HFFc6 (cell line): Measurements from ENCODE around the gene MRPL38. TPM values are rescaled to one million over a fixed set of nuclear protein-coding genes. Genes with fewer than 3 reads are reported as not detected.

Source experiments
- DNase-seq: peaks from one replicate; pipeline ENCODE4 v3.0.0-alpha.2; 2018
- H3K27ac Mint-ChIP-seq: 2 replicates; pipeline ENCODE4 v1.8.0; 2020; ENCODE audit warnings: mild to moderate bottlenecking, mixed read lengths
- H3K27me3 Mint-ChIP-seq: 2 replicates; pipeline ENCODE4 v1.8.0; 2021; ENCODE audit warnings: mild to moderate bottlenecking, moderate library complexity, mixed read lengths; ENCODE audit not compliant: insufficient read depth
- H3K36me3 Mint-ChIP-seq: 2 replicates; pipeline ENCODE4 v1.8.0; 2021; ENCODE audit warnings: low read depth, mixed read lengths
- H3K4me1 Mint-ChIP-seq: 2 replicates; pipeline ENCODE4 v1.8.0; 2020; ENCODE audit warnings: low read depth, mixed read lengths
- H3K4me3 Mint-ChIP-seq: 2 replicates; pipeline ENCODE4 v1.8.0; 2020; ENCODE audit warnings: mild to moderate bottlenecking, moderate library complexity, mixed read lengths
- H3K9me3 Mint-ChIP-seq: 2 replicates; pipeline ENCODE4 v1.8.0; 2020; ENCODE audit warnings: mild to moderate bottlenecking, mixed read lengths
- CTCF ChIP-seq: fragments of 200-600 bp; sonication (generic); IDR thresholded peaks from 2 replicates; pipeline ENCODE4 v1.5.0; 2021; ENCODE audit warnings: antibody characterized with exemption, mild to moderate bottlenecking
- total RNA-seq, 6 experiments: library from RNA; stranded (reverse); fragmentation: NEBNext Ultra II Directional; extraction: Animal tissue kit (Norgen Biotek cat#: 25700); gene quantifications; 2 replicates in 1 of 6; 3 replicates in 5 of 6; pipeline ENCODE4 v1.2.3, GENCODE V29; 2021

The MRPL38 gene
- total RNA-seq, 6 experiments from 2014 or later, result 64.9 to 89.8 (median 70.3) TPM

- Mint-ChIP-seq H3K27ac (no peak overlapping the region), H3K4me1 (peaks cover 9% of the 10 kb centered on the region), H3K9me3 (no peaks in the 10 kb centered on the region), H3K36me3 (no peaks in the 10 kb centered on the region), H3K4me3 (no peak overlapping the region), H3K27me3 (peaks cover 15% of the 10 kb centered on the region)
- no peak for TF ChIP-seq CTCF
- DNase-seq, result no peak
Measured at GRCh38 chr17:75881678-75882454, 22.8 kb downstream of the MRPL38 start.

DNA sequence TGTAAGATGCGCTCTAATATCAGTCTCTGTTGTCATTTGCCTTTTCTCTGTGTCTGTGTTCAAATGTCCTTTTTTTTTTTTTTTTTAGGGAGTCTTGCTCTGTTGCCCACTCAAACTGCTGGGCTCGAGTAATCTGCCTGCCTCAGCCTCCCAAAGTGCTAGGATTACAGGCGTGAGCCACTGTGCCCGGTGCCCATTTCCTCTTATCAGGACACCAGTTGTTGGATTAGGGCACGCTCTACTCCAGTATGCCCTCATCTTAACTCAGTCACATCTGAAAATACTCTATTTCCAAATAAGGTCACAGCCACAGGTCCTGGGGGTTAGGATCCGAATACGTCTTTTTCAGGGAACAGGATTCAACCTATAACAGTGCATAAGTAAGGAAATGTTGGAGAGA is 24.4 kb downstream of the MRPL38 start:
- Mint-ChIP-seq H3K4me3 (no peak overlapping the region), H3K27me3 (peaks cover 9% of the 10 kb centered on the region), H3K36me3 (no peaks in the 10 kb centered on the region), H3K4me1 (peaks cover 15% of the 10 kb centered on the region), H3K27ac (no peak overlapping the region), H3K9me3 (no peaks in the 10 kb centered on the region)
- TF ChIP-seq CTCF, result no peak
- DNase-seq, result no peak

DNA sequence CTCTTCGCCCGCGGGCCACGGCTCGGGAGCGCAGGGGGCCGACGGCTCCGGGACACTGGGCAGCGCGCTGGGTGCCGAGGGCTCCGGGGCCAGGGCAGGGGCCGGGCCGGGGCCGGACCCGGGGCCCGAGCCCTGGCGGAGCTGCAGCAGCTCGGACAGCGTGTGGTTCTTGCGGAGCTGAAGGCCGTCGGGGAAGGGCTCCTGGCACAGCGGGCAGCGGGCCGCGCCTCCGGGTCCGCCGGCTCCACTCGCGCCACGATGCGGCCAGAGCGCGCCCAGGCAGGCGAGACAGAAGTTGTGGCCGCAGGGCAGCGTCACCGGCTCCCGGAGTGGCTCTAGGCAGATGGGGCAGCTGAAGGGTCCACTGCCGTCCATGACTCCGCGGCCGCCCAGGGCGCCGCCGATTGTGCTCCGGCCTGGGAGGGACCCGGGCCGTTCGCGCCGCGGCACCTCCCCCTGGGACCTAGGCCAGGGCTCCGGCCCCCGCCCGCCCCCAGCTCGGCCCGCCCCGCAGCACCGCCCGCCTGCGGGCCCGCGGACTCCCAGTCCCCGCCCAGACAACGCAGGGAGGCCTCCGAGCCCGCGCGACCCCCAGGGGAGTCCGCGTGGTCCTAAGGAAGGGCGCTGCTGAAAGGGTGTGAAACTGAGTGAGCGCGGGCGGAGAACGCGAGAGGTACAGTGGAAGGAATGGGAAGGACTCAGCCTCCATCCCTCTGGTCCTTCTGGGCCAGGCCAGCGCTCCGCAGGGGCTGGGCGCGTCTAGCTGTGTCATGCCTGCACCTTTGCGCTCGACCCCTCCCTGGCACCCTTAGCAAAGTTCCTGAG is 26.3 kb downstream of the MRPL38 start, which contains the start of gene TRIM47:
Gene TRIM47 (minus strand): TSS at position 408 of the 825 bp plus-strand sequence. CDS start 33 bp downstream, at position 375.
- DNase-seq, result no peak

GRCh38 chr17:75877752-75878173 is 26.9 kb downstream of the MRPL38 start:
- peak overlapping the region; percentile 84 for H3K27ac Mint-ChIP-seq
- no peaks in the 10 kb centered on the region for H3K9me3 Mint-ChIP-seq
- no peaks in the 10 kb centered on the region for H3K36me3 Mint-ChIP-seq
- peak; percentile 69 for TF ChIP-seq CTCF
- H3K4me3 Mint-ChIP-seq, result peak overlapping the region; percentile 88
- peak; percentile 64 for DNase-seq
- peaks cover 9% of the 10 kb centered on the region for H3K27me3 Mint-ChIP-seq
- H3K4me1 Mint-ChIP-seq, result peaks cover 18% of the 10 kb centered on the region

More for the DNA sequence above, 26.3 kb downstream of the MRPL38 start, which contains the start of gene TRIM47:
- Mint-ChIP-seq H3K27ac (peak within 1 kb of the TSS; percentile 84), H3K9me3 (no peaks in the 10 kb centered on the region), H3K4me3 (peak within 1 kb of the TSS; percentile 88), H3K4me1 (peaks cover 15% of the 10 kb centered on the region), H3K36me3 (no peaks in the 10 kb centered on the region), H3K27me3 (peaks cover 9% of the 10 kb centered on the region)
- peak; percentile 7; the same call in 1 of the 2 replicates for TF ChIP-seq CTCF

- peak; percentile 86 for DNase-seq
- no peak for TF ChIP-seq CTCF
- no peaks in the 10 kb centered on the region for H3K36me3 Mint-ChIP-seq
- H3K9me3 Mint-ChIP-seq, result no peaks in the 10 kb centered on the region
- H3K27me3 Mint-ChIP-seq, result peaks cover 9% of the 10 kb centered on the region
- H3K4me3 Mint-ChIP-seq, result peak overlapping the region; percentile 88
- peaks cover 25% of the 10 kb centered on the region for H3K4me1 Mint-ChIP-seq
- H3K27ac Mint-ChIP-seq, result peak overlapping the region; percentile 84
Measured at GRCh38 chr17:75876938-75877751, 27.5 kb downstream of the MRPL38 start.
